H9 (cell line): ENCODE measurements around the gene CDH13. TPM values are rescaled to one million over a fixed set of nuclear protein-coding genes. Genes with fewer than 3 reads are reported as not detected.

Source experiments
- DNase-seq: peaks from one replicate; pipeline ENCODE4 v3.0.0-alpha.2; 2017
- H2AFZ ChIP-seq: one replicate; pipeline ENCODE4 v1.6.1; 2013; ENCODE audit warnings: mild to moderate bottlenecking, low read length, control low read depth, moderate library complexity
- H2AK5ac ChIP-seq: 2 replicates; pipeline ENCODE4 v1.6.1; 2013; ENCODE audit warnings: low read length, control low read depth, mixed read lengths; ENCODE audit not compliant: insufficient read length
- H2BK120ac ChIP-seq: one replicate; pipeline ENCODE4 v1.6.1; 2013; ENCODE audit warnings: low read depth, mild to moderate bottlenecking, low read length, control low read depth, inconsistent platforms; ENCODE audit not compliant: poor library complexity, severe bottlenecking
- H2BK12ac ChIP-seq: 2 replicates; pipeline ENCODE4 v1.6.1; 2013; ENCODE audit warnings: low read length, control low read depth, mixed read lengths, low read depth; ENCODE audit not compliant: insufficient read length
- H2BK15ac ChIP-seq: 2 replicates; pipeline ENCODE4 v1.6.1; 2013; ENCODE audit warnings: low read depth, low read length, control low read depth
- H2BK20ac ChIP-seq: one replicate; pipeline ENCODE4 v1.6.1; 2013; ENCODE audit warnings: low read depth, mild to moderate bottlenecking, low read length, control low read depth, inconsistent platforms; ENCODE audit not compliant: poor library complexity, severe bottlenecking
- H2BK5ac ChIP-seq: 2 replicates; pipeline ENCODE4 v1.6.1; 2013; ENCODE audit warnings: low read length, control low read depth, mixed read lengths; ENCODE audit not compliant: insufficient read length
- H3K14ac ChIP-seq: 2 replicates; pipeline ENCODE4 v1.6.1; 2013; ENCODE audit warnings: low read length, control low read depth; ENCODE audit not compliant: insufficient read depth
- H3K18ac ChIP-seq: 2 replicates; pipeline ENCODE4 v1.6.1; 2013; ENCODE audit warnings: low read depth, mild to moderate bottlenecking, mixed read lengths, low read length, control low read depth; ENCODE audit not compliant: insufficient read length
- H3K23ac ChIP-seq: 2 replicates; pipeline ENCODE4 v1.6.1; 2013; ENCODE audit warnings: low read length, control low read depth, mixed read lengths, low read depth; ENCODE audit not compliant: insufficient read length
- H3K23me2 ChIP-seq: 2 replicates; pipeline ENCODE4 v1.6.1; 2013; ENCODE audit warnings: low read depth, mild to moderate bottlenecking, mixed read lengths, low read length, control low read depth; ENCODE audit not compliant: insufficient read length, poor library complexity, severe bottlenecking
- H3K27ac ChIP-seq: 2 replicates; pipeline ENCODE4 v1.5.1; 2013; ENCODE audit warnings: low read length, control low read depth, mixed read lengths, low read depth; ENCODE audit not compliant: insufficient read length
- H3K27me3 ChIP-seq: 2 replicates; pipeline ENCODE4 v1.6.1; 2013; ENCODE audit warnings: low read length, control low read depth, inconsistent platforms; ENCODE audit not compliant: insufficient read depth
- H3K4ac ChIP-seq: 2 replicates; pipeline ENCODE4 v1.6.1; 2013; ENCODE audit warnings: low read depth, mild to moderate bottlenecking, control low read depth, inconsistent platforms, low read length, moderate library complexity
- H3K4me1 ChIP-seq: 2 replicates; pipeline ENCODE4 v1.6.1; 2013; ENCODE audit warnings: low read length, control low read depth, inconsistent platforms; ENCODE audit not compliant: insufficient read depth
- H3K4me2 ChIP-seq: 2 replicates; pipeline ENCODE4 v1.6.1; 2013; ENCODE audit warnings: low read length, control low read depth, mixed read lengths; ENCODE audit not compliant: insufficient read length, insufficient read depth
- H3K56ac ChIP-seq: 2 replicates; pipeline ENCODE4 v1.6.1; 2013; ENCODE audit warnings: low read depth, mild to moderate bottlenecking, mixed read lengths, low read length, control low read depth; ENCODE audit not compliant: insufficient read length
- H3K79me1 ChIP-seq: 2 replicates; pipeline ENCODE4 v1.6.1; 2013; ENCODE audit warnings: low read depth, mild to moderate bottlenecking, moderate library complexity, low read length, control low read depth, inconsistent platforms; ENCODE audit not compliant: insufficient read depth, poor library complexity, severe bottlenecking
- H3K79me2 ChIP-seq: 2 replicates; pipeline ENCODE4 v1.6.1; 2013; ENCODE audit warnings: low read length, control low read depth, inconsistent platforms; ENCODE audit not compliant: insufficient read depth
- H3K9ac ChIP-seq: 2 replicates; pipeline ENCODE4 v1.6.1; 2013; ENCODE audit warnings: low read length, control low read depth, mixed read lengths; ENCODE audit not compliant: insufficient read length; ENCODE audit errors: extremely low read depth
- H3K9me3 ChIP-seq: one replicate; pipeline ENCODE4 v1.6.1; 2013; ENCODE audit warnings: low read depth, low read length, inconsistent platforms; ENCODE audit not compliant: control insufficient read depth
- H3T11ph ChIP-seq: one replicate; pipeline ENCODE4 v1.6.1; 2013; ENCODE audit warnings: mild to moderate bottlenecking, low read length, control low read depth, inconsistent platforms
- H4K20me1 ChIP-seq: one replicate; pipeline ENCODE4 v1.6.1; 2013; ENCODE audit not compliant: control insufficient read depth, insufficient read length, insufficient read depth
- H4K5ac ChIP-seq: 2 replicates; pipeline ENCODE4 v1.6.1; 2013; ENCODE audit warnings: low read depth, mild to moderate bottlenecking, mixed read lengths, low read length, control low read depth; ENCODE audit not compliant: insufficient read length
- H4K8ac ChIP-seq: replicated peaks from 2 replicates; pipeline ENCODE4 v1.6.1; 2013; ENCODE audit warnings: low read length, control low read depth, mixed read lengths, low read depth; ENCODE audit not compliant: insufficient read length
- H4K91ac ChIP-seq: 2 replicates; pipeline ENCODE4 v1.6.1; 2013; ENCODE audit warnings: low read depth, mild to moderate bottlenecking, moderate library complexity, mixed read lengths, low read length, control low read depth; ENCODE audit not compliant: insufficient read length
- H3K27ac Mint-ChIP-seq, 3 experiments: 2 replicates in 2 of 3; 3 replicates in 1 of 3; pipeline ENCODE4 v1.8.0; 2020 to 2021; ENCODE audit warnings: mixed read lengths in 3 of 3, mild to moderate bottlenecking in 1 of 3, moderate library complexity in 1 of 3
- H3K27me3 Mint-ChIP-seq: 2 replicates; pipeline ENCODE4 v1.8.0; 2021; ENCODE audit warnings: low read depth, mild to moderate bottlenecking, moderate library complexity, mixed read lengths
- H3K36me3 Mint-ChIP-seq, 3 experiments: 2 replicates in 2 of 3; 3 replicates in 1 of 3; pipeline ENCODE4 v1.8.0; 2020 to 2021; ENCODE audit warnings: low read depth in 3 of 3, mixed read lengths in 3 of 3; ENCODE audit not compliant: insufficient read depth in 1 of 3
- H3K4me1 Mint-ChIP-seq, 2 experiments: 2 replicates each; pipeline ENCODE4 v1.8.0; 2020; ENCODE audit warnings: mixed read lengths in 2 of 2
- H3K4me3 Mint-ChIP-seq, 2 experiments: 2 replicates in 1 of 2; 3 replicates in 1 of 2; pipeline ENCODE4 v1.8.0; 2020 to 2021; ENCODE audit warnings: mild to moderate bottlenecking in 2 of 2, mixed read lengths in 2 of 2, moderate library complexity in 1 of 2
- H3K9me3 Mint-ChIP-seq, 2 experiments: 2 replicates in 1 of 2; 3 replicates in 1 of 2; pipeline ENCODE4 v1.8.0; 2020; ENCODE audit warnings: mild to moderate bottlenecking in 2 of 2, mixed read lengths in 2 of 2, moderate library complexity in 1 of 2
- CTCF ChIP-seq: fragments of 200-600 bp; sonication (generic); conservative IDR thresholded peaks from 3 replicates; pipeline ENCODE4 v1.8.0; 2021; ENCODE audit warnings: antibody characterized with exemption, mild to moderate bottlenecking
- WGBS: extraction: QIAGEN DNeasy Blood & Tissue Kit; methylation state at CpG from one replicate; pipeline ENCODE4 v1.1.7; 2013; ENCODE audit warnings: missing lambda C conversion rate, low lambda C conversion rate, mixed read lengths; ENCODE audit not compliant: insufficient read length; ENCODE audit errors: extremely low coverage; 5-methylcytosine and 5-hydroxymethylcytosine counted together
- total RNA-seq: library from RNA; stranded (reverse); gene quantifications from 2 replicates; pipeline ENCODE4 v1.2.1, GENCODE V29; 2021

CDH13 gene
- total RNA-seq, 1 experiment from 2014 or later = 1.5 TPM

GRCh38 chr16:83351846-83352245 is 725.1 kb downstream of the CDH13 start:
- no CpG with 5 or more reads among the region's 2 CpGs for WGBS

More at GRCh38 chr16:83351846-83352245, 725.1 kb downstream of the CDH13 start:
- no peak for TF ChIP-seq CTCF
- Histone ChIP-seq H3K4me2 (no peak overlapping the region), H3K79me1 (no peaks in the 10 kb centered on the region), H2AFZ (no peak overlapping the region), H2BK15ac (no peak overlapping the region), H3K27me3 (no peaks in the 10 kb centered on the region), H2BK5ac (no peak overlapping the region), H3K56ac (no peak overlapping the region), H3K4ac (no peak overlapping the region), H3K9ac (no peak overlapping the region), H3K18ac (no peak overlapping the region), H3K14ac (no peak overlapping the region), H3K4me1 (no peaks in the 10 kb centered on the region), H2BK120ac (no peak overlapping the region), H3T11ph (no peak overlapping the region), H4K5ac (no peak overlapping the region), H3K23ac (no peak overlapping the region), H2BK12ac (no peak overlapping the region), H3K9me3 (no peaks in the 10 kb centered on the region), H4K8ac (no peak overlapping the region), H2BK20ac (no peak overlapping the region), H3K23me2 (no peaks in the 10 kb centered on the region), H2AK5ac (no peak overlapping the region), H4K20me1 (no peaks in the 10 kb centered on the region), H3K79me2 (no peaks in the 10 kb centered on the region), H4K91ac (no peak overlapping the region), H3K27ac (no peak overlapping the region)
- no peak overlapping the region for H3K27ac Mint-ChIP-seq
- H3K36me3 Mint-ChIP-seq = no peaks in the 10 kb centered on the region
- H3K27me3 Mint-ChIP-seq = no peaks in the 10 kb centered on the region; the same call in 1 of the 2 replicates
- no peaks in the 10 kb centered on the region for H3K9me3 Mint-ChIP-seq
- H3K4me3 Mint-ChIP-seq = no peak overlapping the region
- H3K4me1 Mint-ChIP-seq = peaks cover 3 to 5% of the 10 kb centered on the region in 2 experiments; a peak in 1 of 4 replicates
- no peak for DNase-seq
